GM19238 (cell line): ENCODE measurements around the gene RDH5.
A peak's percentile ranks its signal among the peaks of the same experiment; 100 is the strongest.

Experiments used
- DNase-seq: peaks from one replicate; pipeline ENCODE4 v3.0.0; 2011; ENCODE audit warnings: low spot score; ENCODE audit not compliant: insufficient read length

The RDH5 gene

GRCh38 chr12:55720071-55720564, at the start of gene RDH5:
Gene RDH5, plus strand, starts transcription at chr12:55720393. Its CDS starts 792 bp downstream, at chr12:55721185.
- no peak for DNase-seq

GRCh38 chr12:55671746-55672145, 48.4 kb upstream of the RDH5 start:
- DNase-seq, result no peak

GRCh38 chr12:55673638-55674037, 46.6 kb upstream of the RDH5 start:
- peak; percentile 37 for DNase-seq

- no peak for DNase-seq
Measured at GRCh38 chr12:55675666-55676065, 44.5 kb upstream of the RDH5 start.

- no peak for DNase-seq
Measured at GRCh38 chr12:55676707-55677106, 43.5 kb upstream of the RDH5 start.

- DNase-seq, result no peak
Measured at GRCh38 chr12:55679691-55680090, 40.5 kb upstream of the RDH5 start.

GRCh38 chr12:55681142-55682077, 38.8 kb upstream of the RDH5 start:
- no peak for DNase-seq

GRCh38 chr12:55682087-55682796, 38.0 kb upstream of the RDH5 start:
- no peak for DNase-seq

- no peak for DNase-seq
Measured at GRCh38 chr12:55683676-55684075, 36.5 kb upstream of the RDH5 start.

GRCh38 chr12:55684761-55685370, 35.3 kb upstream of the RDH5 start:
- no peak for DNase-seq

GRCh38 chr12:55685671-55686070, 34.5 kb upstream of the RDH5 start:
- no peak for DNase-seq

- DNase-seq, result no peak
Measured at GRCh38 chr12:55686366-55687010, 33.7 kb upstream of the RDH5 start.

GRCh38 chr12:55687746-55688145, 32.4 kb upstream of the RDH5 start:
- DNase-seq, result no peak

GRCh38 chr12:55688716-55689655, 31.2 kb upstream of the RDH5 start:
- no peak for DNase-seq

- no peak for DNase-seq
Measured at GRCh38 chr12:55692631-55693322, 27.4 kb upstream of the RDH5 start.

- no peak for DNase-seq
Measured at GRCh38 chr12:55693323-55694187, 26.6 kb upstream of the RDH5 start.

GRCh38 chr12:55694188-55694515, 26.0 kb upstream of the RDH5 start:
- no peak for DNase-seq

GRCh38 chr12:55694651-55695050, 25.5 kb upstream of the RDH5 start:
- no peak for DNase-seq

- no peak for DNase-seq
Measured at GRCh38 chr12:55695349-55695748, 24.8 kb upstream of the RDH5 start.
